Stimulated activated CD4-positive, alpha-beta T cell treated with anti-CD3 and anti-CD28 coated beads, Interleukin-12 subunit alpha, Interleukin-12 subunit beta, amount 100 ng/mL, for 24 hours (primary cell): ENCODE measurements around the gene CFAP300.
A peak's percentile ranks its signal among the peaks of the same experiment; 100 is the strongest.

Source experiments
- DNase-seq, 2 experiments: peaks; one replicate each; pipeline ENCODE4 v3.0.0-alpha.2; 2020; ENCODE audit warnings: low read depth in 2 of 2

The CFAP300 gene

DNA sequence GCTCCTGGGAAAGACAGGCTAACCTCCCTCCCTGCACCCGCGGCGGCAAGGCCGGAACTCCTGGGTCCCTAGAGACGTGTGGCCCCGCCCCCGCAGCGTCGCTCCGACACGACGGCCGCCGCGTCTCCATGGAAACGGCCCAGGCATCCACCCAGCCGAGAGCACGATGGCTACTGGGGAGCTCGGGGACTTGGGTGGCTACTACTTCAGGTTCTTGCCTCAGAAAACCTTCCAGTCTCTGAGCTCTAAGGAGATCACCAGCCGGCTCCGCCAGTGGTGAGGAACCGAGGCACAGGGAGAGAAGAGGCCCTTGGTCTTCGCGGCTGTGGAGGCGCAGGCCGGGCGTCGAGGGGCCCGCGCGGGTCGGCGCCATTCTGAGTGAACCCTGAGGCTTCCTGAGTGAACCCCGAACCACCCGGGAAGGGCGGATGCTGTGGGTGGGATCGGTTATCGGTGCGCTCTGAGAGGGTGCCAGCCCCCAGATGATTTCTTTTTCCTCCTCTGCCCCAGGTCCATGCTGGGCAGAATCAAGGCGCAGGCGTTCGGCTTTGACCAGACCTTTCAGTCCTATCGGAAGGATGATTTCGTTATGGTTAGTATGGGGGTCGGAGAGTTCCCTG lies at the start of gene CFAP300:
CFAP300 (plus strand) TSS at position 133 of the 620 bp plus-strand sequence; CDS start at position 167, 34 bp downstream.
- peak; percentile 19 to 63 for DNase-seq

DNA sequence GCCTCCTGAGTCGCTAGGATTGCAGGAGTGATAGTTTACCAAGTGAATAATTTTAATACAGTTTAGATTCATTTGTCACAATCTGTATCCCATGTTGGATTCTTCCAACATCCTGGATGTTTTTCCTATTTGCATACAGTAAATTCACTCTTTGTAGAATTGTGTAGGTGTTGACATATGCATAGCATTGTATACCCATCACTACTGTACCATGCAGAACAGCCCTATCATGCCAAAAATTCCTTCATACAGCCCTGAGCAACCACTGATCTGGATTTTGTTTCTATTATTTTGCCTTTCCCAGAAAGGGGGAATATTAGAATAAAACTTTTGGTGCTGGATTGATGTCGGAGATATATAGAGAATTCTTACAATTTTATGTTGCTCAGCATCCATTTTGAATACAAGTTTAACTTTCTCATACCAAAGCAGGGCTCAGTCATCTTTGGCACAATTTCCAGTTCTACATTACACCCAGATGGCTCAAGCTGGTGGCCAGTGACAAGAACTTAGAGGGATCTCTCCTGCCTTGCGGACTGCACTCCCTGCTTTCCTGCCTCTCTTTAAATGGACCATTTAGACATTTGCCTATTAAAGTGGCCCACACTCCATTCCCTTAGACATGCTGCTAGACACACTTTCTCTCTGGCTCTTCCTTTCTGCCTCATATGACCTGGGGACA lies 45.4 kb upstream of the CFAP300 start:
- no peak for DNase-seq

GRCh38 chr11:102004220-102004619 lies 43.0 kb upstream of the CFAP300 start:
- no peak for DNase-seq

DNA sequence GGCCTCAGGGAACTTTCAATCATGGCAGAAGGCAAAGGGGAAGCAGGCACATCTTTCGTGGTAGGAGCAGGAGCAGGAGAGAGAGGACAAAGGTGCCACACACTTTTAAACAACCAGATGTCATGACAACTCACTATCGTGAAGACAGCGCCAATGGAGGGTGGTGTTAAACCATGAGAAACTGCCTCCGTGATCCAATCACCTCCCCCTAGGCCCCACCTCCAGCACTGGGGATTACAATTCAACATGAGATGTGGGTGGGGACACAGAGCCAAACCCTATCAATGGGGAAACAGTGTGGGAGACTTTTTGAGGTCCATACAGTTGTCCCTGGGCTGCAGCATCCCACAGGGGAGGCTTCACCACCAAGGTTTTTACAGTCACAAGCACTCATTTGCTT lies 41.9 kb upstream of the CFAP300 start:
- no peak for DNase-seq

GRCh38 chr11:102006835-102007566 lies 40.2 kb upstream of the CFAP300 start:
- DNase-seq, result no peak

- no peak for DNase-seq
Observed at GRCh38 chr11:102007567-102008437, 39.4 kb upstream of the CFAP300 start.

DNA sequence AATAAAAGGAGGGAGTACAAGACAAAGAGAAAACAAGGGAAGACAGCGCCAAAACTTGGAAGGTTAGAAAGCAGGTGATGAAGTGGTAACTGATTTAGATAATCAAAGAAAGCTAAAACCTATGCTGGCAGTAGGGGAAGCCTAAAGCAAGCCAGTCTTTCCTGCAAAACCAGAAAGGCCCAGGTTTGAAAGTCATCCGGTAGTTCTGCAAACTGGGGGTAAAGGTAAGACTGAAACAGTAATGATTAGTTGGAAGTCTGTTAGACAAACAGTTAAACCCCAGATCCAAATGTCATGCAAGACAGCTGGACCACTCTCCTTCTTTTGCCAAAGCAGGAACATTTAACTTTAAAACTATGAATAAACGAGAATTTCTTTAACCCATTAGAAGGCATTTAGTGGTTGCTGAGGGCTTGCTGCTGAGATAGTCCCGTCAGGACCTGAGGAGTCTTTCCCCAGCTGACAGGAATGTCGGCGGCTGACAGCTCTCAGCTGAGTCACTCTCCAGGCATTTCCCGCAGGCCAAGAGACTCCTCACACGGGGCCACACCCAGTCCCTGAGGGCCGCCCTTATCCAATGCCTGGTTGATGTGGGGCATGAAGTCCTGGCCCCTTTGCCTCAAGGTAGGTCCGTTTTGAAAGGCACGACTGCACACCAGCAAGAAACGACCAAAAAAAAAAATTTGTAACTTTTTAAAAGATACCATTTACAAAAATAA lies 36.3 kb upstream of the CFAP300 start:
- no peak for DNase-seq

DNA sequence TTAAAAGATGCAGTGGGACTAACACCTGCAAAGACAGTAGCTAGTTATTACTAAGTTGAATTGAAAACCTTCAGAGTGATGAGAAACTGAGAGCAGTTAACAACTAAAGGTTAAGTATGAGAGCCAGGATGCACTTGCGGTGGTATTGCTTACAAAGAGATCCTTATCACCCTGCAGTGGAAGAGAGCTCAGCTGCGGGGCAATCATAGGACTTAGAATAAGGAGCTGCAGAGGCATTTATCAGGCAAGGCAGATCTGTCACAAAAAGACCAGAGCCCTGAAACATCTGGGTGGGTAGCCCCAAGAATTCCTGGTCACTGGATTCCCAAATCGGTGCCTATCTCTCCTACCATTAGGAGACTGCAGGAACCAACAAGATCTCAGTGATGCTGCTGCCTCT lies 34.3 kb upstream of the CFAP300 start:
- no peak for DNase-seq

GRCh38 chr11:102014756-102015155 lies 32.5 kb upstream of the CFAP300 start:
- no peak for DNase-seq

- no peak for DNase-seq
Observed at GRCh38 chr11:102017026-102017425, 30.2 kb upstream of the CFAP300 start.

- no peak for DNase-seq
Observed at GRCh38 chr11:102026217-102026616, 21.0 kb upstream of the CFAP300 start.

DNA sequence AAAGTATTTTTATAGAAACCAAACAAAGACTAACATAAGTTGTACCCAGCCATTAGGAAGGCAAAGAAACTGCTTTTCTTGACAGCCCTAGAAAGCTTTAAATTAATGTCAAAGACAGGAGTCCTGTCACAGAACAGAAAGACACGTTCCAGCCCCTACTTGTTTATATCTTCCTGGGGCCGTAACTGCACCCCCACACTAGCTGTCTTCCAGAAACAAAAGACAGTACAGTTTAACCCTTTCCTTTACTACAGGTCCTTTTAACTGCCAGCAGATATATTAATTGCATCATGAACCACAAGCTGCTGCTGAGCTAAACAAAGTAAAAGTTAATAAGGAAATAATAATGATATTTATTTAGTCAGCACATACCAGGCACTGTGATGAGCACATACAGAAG lies 20.3 kb upstream of the CFAP300 start:
- DNase-seq, result no peak

DNA sequence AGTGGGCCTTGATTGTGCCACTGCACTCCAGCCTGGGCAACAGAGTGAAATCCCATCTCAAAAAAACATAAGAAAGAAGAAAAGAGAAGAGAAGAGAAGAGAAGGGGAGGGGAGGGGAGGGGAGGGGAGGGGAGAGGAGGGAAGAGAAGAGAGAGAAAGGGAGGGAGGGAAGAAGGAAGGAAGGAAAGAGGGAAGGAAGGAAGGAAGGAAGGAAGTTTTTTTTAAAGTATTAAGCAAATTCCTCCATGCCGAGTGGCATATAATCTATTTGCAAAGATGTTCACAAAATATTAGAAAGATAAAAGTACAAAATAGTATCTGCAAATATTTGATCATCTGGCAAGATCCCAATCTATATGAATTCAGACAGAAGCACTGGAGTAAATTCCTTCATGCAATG lies 10.5 kb upstream of the CFAP300 start:
- no peak for DNase-seq

DNA sequence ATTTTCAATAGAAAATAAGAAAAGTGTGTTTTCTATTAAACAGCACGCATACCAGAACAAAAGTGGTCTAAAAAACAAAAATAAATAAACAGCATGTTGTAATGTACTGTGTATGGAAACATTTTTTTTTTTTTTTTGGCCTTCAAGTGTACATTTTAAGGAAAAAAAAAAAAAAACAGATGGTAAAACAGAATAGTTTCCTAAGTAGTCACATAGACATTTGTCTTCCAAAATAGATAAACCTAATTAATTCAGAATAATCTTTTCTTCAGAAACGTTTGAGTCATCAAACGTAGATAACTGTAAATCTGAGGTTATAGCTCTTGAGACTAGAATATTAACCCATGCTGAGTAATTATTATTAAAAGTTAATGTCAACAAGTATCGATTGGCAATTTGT lies 396 bp upstream of the CFAP300 start:
- no peak for DNase-seq

GRCh38 chr11:102050927-102051575 lies 3.8 kb downstream of the CFAP300 start:
- DNase-seq, result no peak

- no peak for DNase-seq
Observed at GRCh38 chr11:102061276-102061675, 14.0 kb downstream of the CFAP300 start.

- no peak for DNase-seq
Observed at GRCh38 chr11:102062106-102062505, 14.9 kb downstream of the CFAP300 start.

- DNase-seq, result no peak
Observed at GRCh38 chr11:102064316-102064715, 17.1 kb downstream of the CFAP300 start.

GRCh38 chr11:102070766-102071165 lies 23.5 kb downstream of the CFAP300 start:
- DNase-seq, result no peak
